DND-41 (cell line): Measurements from ENCODE around the gene MAPK10.

ENCODE experiments used
- ATAC-seq: fragments of 200-7000 bp; cut with Tn5 transposase; 3 replicates; pipeline ENCODE4 v1.9.1; 2021; ENCODE audit warnings: low read depth; ENCODE audit not compliant: insufficient read depth
- DNase-seq: peaks from one replicate; pipeline ENCODE4 v3.0.0-alpha.2; 2020
- H2AFZ ChIP-seq: 2 replicates; pipeline ENCODE4 v1.6.0; 2012; ENCODE audit warnings: low read depth, low read length
- H3K27ac ChIP-seq: 2 replicates; pipeline ENCODE4 v1.5.1; 2012; ENCODE audit warnings: low read length, inconsistent platforms
- H3K27me3 ChIP-seq: fragments of 200-600 bp; sonication (generic); 2 replicates; pipeline ENCODE4 v1.6.0; 2012; ENCODE audit warnings: low read length, mild to moderate bottlenecking, inconsistent platforms; ENCODE audit not compliant: insufficient read depth, poor library complexity
- H3K36me3 ChIP-seq: 2 replicates; pipeline ENCODE4 v1.5.1; 2012; ENCODE audit warnings: low read length, inconsistent platforms; ENCODE audit not compliant: insufficient read depth
- H3K4me1 ChIP-seq: 2 replicates; pipeline ENCODE4 v1.5.1; 2012; ENCODE audit warnings: mild to moderate bottlenecking, low read length; ENCODE audit not compliant: insufficient read depth
- H3K4me2 ChIP-seq: 2 replicates; pipeline ENCODE4 v1.6.0; 2012; ENCODE audit warnings: mild to moderate bottlenecking, moderate library complexity, low read length, inconsistent platforms; ENCODE audit not compliant: insufficient read depth
- H3K4me3 ChIP-seq, 2 experiments: fragments of 200-600 bp in 1 of 2; shearing (Covaris generic) in 1 of 2; 2 replicates each; pipeline ENCODE4 v1.5.1; 2012 to 2016; ENCODE audit warnings: inconsistent platforms in 2 of 2, low read length in 2 of 2, mild to moderate bottlenecking in 2 of 2, low read depth in 1 of 2, moderate library complexity in 1 of 2
- H3K79me2 ChIP-seq: 2 replicates; pipeline ENCODE4 v1.6.0; 2012; ENCODE audit warnings: low read length, inconsistent platforms; ENCODE audit not compliant: insufficient read depth
- H3K9ac ChIP-seq: 2 replicates; pipeline ENCODE4 v1.6.0; 2012; ENCODE audit warnings: low read depth, mild to moderate bottlenecking, inconsistent platforms, low read length, moderate library complexity
- H3K9me3 ChIP-seq: 2 replicates; pipeline ENCODE4 v1.5.1; 2012; ENCODE audit warnings: low read length, moderate library complexity, mild to moderate bottlenecking, inconsistent platforms; ENCODE audit not compliant: insufficient read depth, severe bottlenecking
- H4K20me1 ChIP-seq: 2 replicates; pipeline ENCODE4 v1.6.0; 2012; ENCODE audit warnings: low read length; ENCODE audit not compliant: insufficient read depth
- CTCF ChIP-seq: IDR thresholded peaks from 2 replicates; pipeline ENCODE4 v1.5.1; 2012; ENCODE audit warnings: borderline replicate concordance, low read length, moderate library complexity, mild to moderate bottlenecking; ENCODE audit not compliant: poor library complexity, severe bottlenecking; ENCODE audit errors: extremely low read depth
- EZH2 ChIP-seq: IDR thresholded peaks from 3 replicates; pipeline ENCODE4 v1.6.1; 2012; ENCODE audit warnings: borderline replicate concordance, low read depth, mild to moderate bottlenecking, moderate library complexity, low read length, inconsistent platforms; ENCODE audit not compliant: severe bottlenecking

MAPK10 gene

DNA sequence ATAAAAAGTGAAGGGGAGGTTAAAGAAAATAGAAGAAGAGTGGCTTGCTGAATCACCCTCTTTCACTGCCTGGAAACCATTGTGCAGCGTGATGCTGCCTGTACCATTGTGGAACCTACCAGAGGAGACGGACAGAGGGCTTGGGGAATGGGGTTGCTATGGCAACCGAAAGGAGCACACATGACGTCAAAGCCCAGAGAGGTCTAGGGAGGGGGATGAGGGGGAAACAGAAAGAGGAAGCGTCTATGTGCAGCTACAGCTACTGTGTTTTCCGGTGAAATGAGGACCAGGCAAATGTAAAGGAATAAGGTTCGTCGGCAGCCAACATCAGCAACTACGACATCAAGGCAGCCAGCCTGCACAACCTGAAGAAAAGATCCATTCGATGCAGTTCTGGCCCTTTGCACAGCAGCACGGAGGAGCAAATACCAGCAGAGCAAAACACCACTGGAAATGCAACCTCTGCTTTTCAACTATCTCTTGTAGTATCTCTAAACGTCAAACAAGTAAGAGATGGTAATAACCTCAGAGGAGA, at the start of gene MAPK10:
Gene MAPK10 (minus strand): TSS at position 110 of the 535 bp plus-strand sequence.
- Histone ChIP-seq H3K9ac (peak within 1 kb of the TSS; percentile 39), H2AFZ (peak within 1 kb of the TSS; percentile 93), H3K4me1 (peaks cover 16% of the 10 kb centered on the region), H3K36me3 (no peaks in the 10 kb centered on the region), H3K4me3 (peak within 1 kb of the TSS; percentile 24 to 72; a peak in 3 of 4 replicates), H3K4me2 (peak within 1 kb of the TSS; percentile 92), H3K27me3 (peaks cover 5% of the 10 kb centered on the region), H3K27ac (peak within 1 kb of the TSS; percentile 70), H3K79me2 (no peaks in the 10 kb centered on the region), H3K9me3 (no peaks in the 10 kb centered on the region), H4K20me1 (no peaks in the 10 kb centered on the region)
- DNase-seq (peak; percentile 73), ATAC-seq (peak; percentile 95)
- no peak for TF ChIP-seq EZH2
- no peak for TF ChIP-seq CTCF

GRCh38 chr4:86403575-86403974, 43.7 kb upstream of the MAPK10 start:
- Histone ChIP-seq H3K27me3 (no peaks in the 10 kb centered on the region), H3K9ac (no peak overlapping the region), H3K4me3 (no peak overlapping the region), H3K79me2 (no peaks in the 10 kb centered on the region), H3K9me3 (no peaks in the 10 kb centered on the region), H2AFZ (no peak overlapping the region), H4K20me1 (no peaks in the 10 kb centered on the region), H3K4me2 (no peak overlapping the region), H3K36me3 (no peaks in the 10 kb centered on the region), H3K27ac (no peak overlapping the region), H3K4me1 (no peaks in the 10 kb centered on the region)
- ATAC-seq: no peak
- no peak for TF ChIP-seq EZH2
- no peak for TF ChIP-seq CTCF
- DNase-seq: no peak

DNA sequence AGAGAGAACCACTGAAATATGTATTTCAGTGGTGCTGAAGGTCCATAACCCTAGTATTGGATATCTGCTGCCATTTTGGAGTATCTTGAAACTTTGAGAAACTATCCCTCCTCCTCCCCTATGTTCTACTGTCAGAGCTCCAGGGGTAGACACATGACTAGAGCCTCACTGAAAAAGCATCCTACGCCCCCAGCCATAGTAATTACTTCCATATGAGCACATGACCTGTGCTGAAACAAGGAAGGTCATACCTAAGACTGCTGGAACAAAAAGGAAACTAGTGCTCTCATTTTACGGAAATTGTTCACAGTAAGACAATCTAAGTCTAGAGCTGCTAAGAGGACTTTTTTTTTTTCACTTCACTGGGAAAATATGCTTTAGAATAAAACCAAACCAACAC, 42.0 kb upstream of the MAPK10 start:
- DNase-seq: no peak
- Histone ChIP-seq H3K79me2 (no peaks in the 10 kb centered on the region), H3K36me3 (no peaks in the 10 kb centered on the region), H4K20me1 (no peaks in the 10 kb centered on the region), H3K9ac (no peak overlapping the region), H3K4me3 (no peak overlapping the region), H3K27me3 (no peaks in the 10 kb centered on the region), H3K27ac (no peak overlapping the region), H3K4me2 (no peak overlapping the region), H3K4me1 (no peaks in the 10 kb centered on the region), H2AFZ (no peak overlapping the region), H3K9me3 (no peaks in the 10 kb centered on the region)
- ATAC-seq: no peak
- TF ChIP-seq EZH2 (no peak), CTCF (no peak)
